Measurements from ENCODE around the gene PHTF2. TPM values are rescaled to one million over a fixed set of nuclear protein-coding genes. Genes with fewer than 3 reads are reported as not detected.

Gene PHTF2
- total and polyA plus RNA-seq, 2 of the 4 experiments (the other 2 are of a cell fraction), result 28.3 to 69.9 TPM

DNA sequence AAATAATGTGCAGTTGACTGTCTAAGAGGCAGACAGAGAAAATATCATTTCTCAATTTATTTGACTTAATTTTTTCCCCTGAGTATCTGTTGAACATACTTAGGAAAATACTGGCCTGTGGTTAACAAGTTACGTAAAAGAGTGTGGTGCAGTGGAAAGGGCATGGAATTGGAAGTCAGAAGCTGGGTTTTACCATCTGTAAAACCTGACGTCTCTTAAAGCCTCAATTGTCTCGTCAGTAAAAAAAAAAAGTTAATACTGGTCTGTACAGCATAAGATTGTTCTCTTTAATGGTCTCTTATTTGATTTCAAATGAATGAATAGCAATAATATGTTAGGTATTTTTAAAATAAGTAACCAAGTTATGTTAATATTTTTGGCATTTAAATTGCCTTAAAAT lies 67.8 kb downstream of the PHTF2 start:
- Histone ChIP-seq H3K23ac (ENCODE audit: low read depth, low read length) (peak overlapping the region; percentile 50; the same call in 1 of the 2 replicates), H3K79me1 (ENCODE audit: low read depth in 1 of 2, low read length in 2 of 2) (peaks cover under 1 to 29% of the 10 kb centered on the region in 2 experiments; a peak in 2 of 4 replicates), H4K91ac (ENCODE audit: insufficient read depth, low read depth, low read length) (no peak overlapping the region; the same call in 1 of the 2 replicates), H2BK5ac (ENCODE audit: low read depth, low read length, poor library complexity, severe bottlenecking) (peak overlapping the region; percentile 69), H2BK120ac (ENCODE audit: low read depth, low read length) (peak overlapping the region; percentile 63), H3K4me1 (ENCODE audit: control insufficient read depth, insufficient read depth, low read length) (peaks cover 3% of the 10 kb centered on the region), H3K4me3 (ENCODE audit: insufficient read depth, low read depth, low read length) (no peak overlapping the region), H3K4ac (ENCODE audit: low read depth, low read length) (peak overlapping the region; percentile 13; the same call in 1 of the 2 replicates), H2AK9ac (replicated peaks; ENCODE audit: low read depth, low read length, poor library complexity) (no peak overlapping the region), H3K4me2 (ENCODE audit: low read depth, low read length) (peak overlapping the region; percentile 69; the same call in 1 of the 2 replicates), H3K36me3 (ENCODE audit: control insufficient read depth, insufficient read depth, low read length) (no peaks in the 10 kb centered on the region; the same call in 1 of the 2 replicates), H2AK5ac (ENCODE audit: low read depth, low read length) (peak overlapping the region; percentile 41), H2BK15ac (ENCODE audit: low read depth, low read length) (0 out of 3 replicates have a peak overlapping the region, but pooled peaks have one; percentile 1), H4K20me1 (ENCODE audit: insufficient read depth, low read length) (no peaks in the 10 kb centered on the region; the same call in 1 of the 2 replicates), H3K18ac (ENCODE audit: low read depth, low read length) (peak overlapping the region; percentile 68), H3K27ac (ENCODE audit: insufficient read depth, low read length) (peak overlapping the region; percentile 71; the same call in 1 of the 2 replicates), H3K9ac (ENCODE audit: low read depth, low read length) (no peak overlapping the region), H2BK20ac (ENCODE audit: low read depth, low read length) (peak overlapping the region; percentile 60), H4K5ac (ENCODE audit: low read depth, low read length) (no peak overlapping the region), H3K27me3 (ENCODE audit: control insufficient read depth, insufficient read depth, low read length) (no peaks in the 10 kb centered on the region), H3K56ac (ENCODE audit: extremely low read depth, insufficient read depth, low read length) (peak overlapping the region; percentile 13; the same call in 1 of the 2 replicates), H3K14ac (replicated peaks; ENCODE audit: low read depth, low read length) (no peak overlapping the region; the same call in 1 of the 2 replicates), H2AFZ (replicated peaks; ENCODE audit: low read length, poor library complexity) (no peak overlapping the region), H3K9me3 (ENCODE audit: control insufficient read depth, insufficient read depth, low read length) (no peaks in the 10 kb centered on the region), H3K9me1 (ENCODE audit: insufficient read depth, low read length) (no peaks in the 10 kb centered on the region), H4K8ac (ENCODE audit: low read depth in 2 of 2, low read length in 2 of 2) (peak overlapping the region; percentile 6 to 78; a peak in 2 of 4 replicates)
- POLR2A ChIA-PET (ENCODE audit: unreplicated experiment), result no interaction called here
- WGBS, 2 experiments (ENCODE audit: extremely low coverage in 2 of 2, insufficient read length in 1 of 2), result 40% methylated on average over 1 of the region's 3 CpGs; no CpG with 5 or more reads in 1 of the 2 experiments
- no TSS peak for BruUV-seq (replicated peaks)
- ATAC-seq (ENCODE audit: low read depth) (peak; percentile 71), DNase-seq (peak; percentile 80)
- in situ Hi-C loops (cut with MboI; ENCODE audit: low sequenced_read_pairs) (no loop called here), dilution Hi-C loops (cut with HindIII; ENCODE audit: low sequenced_read_pairs, unreplicated experiment) (no loop called here), intact Hi-C loops (cut with micrococcal nuclease) (loop anchor here (2.0 kb wide), 1 partner anchor 68 kb away; the partner anchor contains the start of genes PHTF2 and TMEM60)
- CTCF ChIA-PET, result interaction anchor here (0.9 kb wide), 1 partner anchor 106 kb away, joined by 4 read pairs; no protein-coding TSS in a partner anchor
- TF ChIP-seq RFX5 (IDR thresholded peaks at IDR 0.05; ENCODE audit: low read depth, low read length) (no peak), FOS (IDR thresholded peaks at IDR 0.05; ENCODE audit: low read depth, low read length) (no peak), MXI1 (IDR thresholded peaks at IDR 0.05; ENCODE audit: borderline replicate concordance, low read depth, low read length) (no peak), MAZ (IDR thresholded peaks at IDR 0.05; ENCODE audit: borderline replicate concordance, low read depth, low read length) (no peak), CHD1 (IDR thresholded peaks at IDR 0.05; ENCODE audit: low read depth, low read length) (no peak), RAD21 (IDR thresholded peaks at IDR 0.05; ENCODE audit: low read length) (no peak), RCOR1 (IDR thresholded peaks at IDR 0.05; ENCODE audit: insufficient replicate concordance, low read length) (no peak), CEBPB (IDR thresholded peaks at IDR 0.05; ENCODE audit: low read depth, low read length) (no peak), POLR2A (IDR thresholded peaks at IDR 0.05; ENCODE audit: low read depth, low read length) (no peak)
- TF ChIP-seq, protein P1, sequence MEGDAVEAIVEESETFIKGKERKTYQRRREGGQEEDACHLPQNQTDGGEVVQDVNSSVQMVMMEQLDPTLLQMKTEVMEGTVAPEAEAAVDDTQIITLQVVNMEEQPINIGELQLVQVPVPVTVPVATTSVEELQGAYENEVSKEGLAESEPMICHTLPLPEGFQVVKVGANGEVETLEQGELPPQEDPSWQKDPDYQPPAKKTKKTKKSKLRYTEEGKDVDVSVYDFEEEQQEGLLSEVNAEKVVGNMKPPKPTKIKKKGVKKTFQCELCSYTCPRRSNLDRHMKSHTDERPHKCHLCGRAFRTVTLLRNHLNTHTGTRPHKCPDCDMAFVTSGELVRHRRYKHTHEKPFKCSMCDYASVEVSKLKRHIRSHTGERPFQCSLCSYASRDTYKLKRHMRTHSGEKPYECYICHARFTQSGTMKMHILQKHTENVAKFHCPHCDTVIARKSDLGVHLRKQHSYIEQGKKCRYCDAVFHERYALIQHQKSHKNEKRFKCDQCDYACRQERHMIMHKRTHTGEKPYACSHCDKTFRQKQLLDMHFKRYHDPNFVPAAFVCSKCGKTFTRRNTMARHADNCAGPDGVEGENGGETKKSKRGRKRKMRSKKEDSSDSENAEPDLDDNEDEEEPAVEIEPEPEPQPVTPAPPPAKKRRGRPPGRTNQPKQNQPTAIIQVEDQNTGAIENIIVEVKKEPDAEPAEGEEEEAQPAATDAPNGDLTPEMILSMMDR (conservative IDR thresholded peaks at IDR 0.05; ENCODE audit: low read depth, low read length), result no peak
- TF ChIP-seq, protein P2, sequence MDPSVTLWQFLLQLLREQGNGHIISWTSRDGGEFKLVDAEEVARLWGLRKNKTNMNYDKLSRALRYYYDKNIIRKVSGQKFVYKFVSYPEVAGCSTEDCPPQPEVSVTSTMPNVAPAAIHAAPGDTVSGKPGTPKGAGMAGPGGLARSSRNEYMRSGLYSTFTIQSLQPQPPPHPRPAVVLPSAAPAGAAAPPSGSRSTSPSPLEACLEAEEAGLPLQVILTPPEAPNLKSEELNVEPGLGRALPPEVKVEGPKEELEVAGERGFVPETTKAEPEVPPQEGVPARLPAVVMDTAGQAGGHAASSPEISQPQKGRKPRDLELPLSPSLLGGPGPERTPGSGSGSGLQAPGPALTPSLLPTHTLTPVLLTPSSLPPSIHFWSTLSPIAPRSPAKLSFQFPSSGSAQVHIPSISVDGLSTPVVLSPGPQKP (IDR thresholded peaks at IDR 0.05; ENCODE audit: borderline replicate concordance, low read depth, low read length), result no peak

All from IMR-90 (cell line).